HUES64 (cell line): ENCODE data around the gene VCX3B. TPM values are rescaled to one million over a fixed set of nuclear protein-coding genes. Genes with fewer than 3 reads are reported as not detected.
"Not testable (repeated sequence)": the region's sequence is repeated elsewhere in the genome, so short reads cannot be mapped to it uniquely, and the experiment has no call there.

Experiments used
- H3K27ac ChIP-seq: 2 replicates; pipeline ENCODE4 v1.7.0; 2013; ENCODE audit warnings: low read depth, low read length, inconsistent platforms
- H3K27me3 ChIP-seq: 2 replicates; pipeline ENCODE4 v1.6.1; 2013; ENCODE audit warnings: mild to moderate bottlenecking, low read length; ENCODE audit not compliant: insufficient read depth
- H3K36me3 ChIP-seq: 2 replicates; pipeline ENCODE4 v1.6.1; 2013; ENCODE audit warnings: mild to moderate bottlenecking, low read length; ENCODE audit not compliant: insufficient read depth
- H3K4me1 ChIP-seq: 2 replicates; pipeline ENCODE4 v1.6.1; 2013; ENCODE audit warnings: mild to moderate bottlenecking, low read length, moderate library complexity; ENCODE audit not compliant: insufficient read depth
- H3K4me3 ChIP-seq: 2 replicates; pipeline ENCODE4 v1.5.1; 2013; ENCODE audit warnings: mild to moderate bottlenecking, low read length, moderate library complexity
- H3K9ac ChIP-seq: 2 replicates; pipeline ENCODE4 v1.6.1; 2013; ENCODE audit warnings: mild to moderate bottlenecking, low read depth, low read length
- H3K9me3 ChIP-seq: 2 replicates; pipeline ENCODE4 v1.6.1; 2013; ENCODE audit warnings: low read depth, low read length; ENCODE audit not compliant: insufficient read depth
- WGBS: fragments of 150-250, 120-280 bp; methylation state at CpG from one replicate; pipeline ENCODE4 v1.1.7; 2013; ENCODE audit warnings: missing lambda C conversion rate; 5-methylcytosine and 5-hydroxymethylcytosine counted together
- polyA plus RNA-seq, 2 experiments: library from polyadenylated mRNA; stranded (reverse); fragments of 50-300 nt; gene quantifications; one replicate each; pipeline ENCODE4 v1.2.3, GENCODE V29; 2013

VCX3B gene
- not detected for polyA plus RNA-seq (2013, experiment 1 of 2)
- not detected for polyA plus RNA-seq (2013, experiment 2 of 2)

DNA sequence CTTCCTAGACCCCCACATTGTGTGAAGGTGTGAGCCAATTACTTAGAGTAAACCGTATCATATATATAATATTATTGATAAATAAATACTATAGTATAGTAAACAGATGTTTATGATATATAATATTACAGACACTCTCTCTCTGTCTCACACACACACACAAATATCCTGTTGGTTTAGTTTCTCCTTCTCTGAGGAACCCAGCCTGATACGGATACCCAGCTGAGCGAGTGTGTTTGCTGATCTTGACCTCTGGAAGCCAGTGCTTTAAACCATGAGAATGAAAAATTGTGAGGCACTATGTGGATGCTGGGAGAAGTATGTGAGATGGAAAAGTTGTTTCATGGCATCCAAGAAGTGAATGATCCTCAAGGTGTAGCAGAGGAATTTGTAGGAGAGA is at the start of gene VCX3B:
TSS of gene VCX3B (plus strand) at position 301 of the 400 bp plus-strand sequence. CDS start 621 bp downstream, outside the sequence.
- H3K9me3 ChIP-seq, H3K4me3 ChIP-seq, H3K4me1 ChIP-seq, H3K9ac ChIP-seq, H3K27ac ChIP-seq, H3K36me3 ChIP-seq, H3K27me3 ChIP-seq: not testable (repeated sequence)
- WGBS = no CpG with 5 or more reads among the region's 3 CpGs

DNA sequence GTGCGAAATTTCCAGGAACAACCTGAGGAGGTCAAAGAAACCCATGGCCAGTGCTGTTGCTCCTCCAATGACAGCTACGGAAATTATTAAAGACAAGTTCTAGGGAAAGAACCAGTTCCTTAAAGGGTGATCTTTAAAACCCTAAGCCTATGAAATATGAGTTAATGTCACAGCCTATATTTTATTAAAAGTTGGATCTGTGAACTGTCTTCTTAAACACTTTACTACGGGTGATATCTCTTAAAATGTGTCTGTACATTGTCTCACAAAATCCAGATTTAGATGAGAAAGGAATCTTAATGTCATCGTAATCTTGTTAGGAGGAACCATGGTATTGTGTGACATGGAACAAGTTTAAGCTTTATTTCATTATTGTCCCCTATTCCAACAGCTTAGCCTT is 46.3 kb upstream of the VCX3B start:
- H3K27me3 ChIP-seq = no peaks in the 10 kb centered on the region
- no peaks in the 10 kb centered on the region for H3K4me1 ChIP-seq
- H3K9me3 ChIP-seq = no peaks in the 10 kb centered on the region
- H3K36me3 ChIP-seq = no peaks in the 10 kb centered on the region
- H3K27ac ChIP-seq = no peak overlapping the region
- no peak overlapping the region for H3K4me3 ChIP-seq
- 84% methylated on average over 3 of the region's 4 CpGs for WGBS
- H3K9ac ChIP-seq = no peak overlapping the region

DNA sequence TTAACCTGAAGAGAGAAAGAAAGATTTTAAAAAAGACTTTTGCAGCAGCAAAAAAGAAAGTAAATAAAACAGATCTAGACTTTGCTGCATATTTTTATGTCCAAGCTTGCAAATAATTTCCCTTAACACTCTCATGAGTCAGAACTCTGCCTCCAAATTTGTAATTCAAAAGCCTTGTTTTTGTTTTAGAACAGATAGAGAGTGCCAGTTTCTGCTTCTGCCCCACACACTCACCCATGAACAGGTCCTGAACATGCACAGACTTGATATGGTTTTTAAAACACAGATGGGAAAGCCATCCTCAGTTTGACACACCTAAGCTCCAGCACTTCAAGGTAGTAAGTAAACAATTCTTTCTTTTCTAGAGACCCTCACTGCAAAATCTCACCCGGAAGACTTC is 39.7 kb upstream of the VCX3B start:
- Histone ChIP-seq H3K27ac (no peak overlapping the region), H3K27me3 (no peaks in the 10 kb centered on the region), H3K9ac (no peak overlapping the region), H3K4me1 (peaks cover 5% of the 10 kb centered on the region; the same call in 1 of the 2 replicates), H3K36me3 (no peaks in the 10 kb centered on the region), H3K9me3 (no peaks in the 10 kb centered on the region), H3K4me3 (no peak overlapping the region)
- no CpG with 5 or more reads among the region's 1 CpG for WGBS

DNA sequence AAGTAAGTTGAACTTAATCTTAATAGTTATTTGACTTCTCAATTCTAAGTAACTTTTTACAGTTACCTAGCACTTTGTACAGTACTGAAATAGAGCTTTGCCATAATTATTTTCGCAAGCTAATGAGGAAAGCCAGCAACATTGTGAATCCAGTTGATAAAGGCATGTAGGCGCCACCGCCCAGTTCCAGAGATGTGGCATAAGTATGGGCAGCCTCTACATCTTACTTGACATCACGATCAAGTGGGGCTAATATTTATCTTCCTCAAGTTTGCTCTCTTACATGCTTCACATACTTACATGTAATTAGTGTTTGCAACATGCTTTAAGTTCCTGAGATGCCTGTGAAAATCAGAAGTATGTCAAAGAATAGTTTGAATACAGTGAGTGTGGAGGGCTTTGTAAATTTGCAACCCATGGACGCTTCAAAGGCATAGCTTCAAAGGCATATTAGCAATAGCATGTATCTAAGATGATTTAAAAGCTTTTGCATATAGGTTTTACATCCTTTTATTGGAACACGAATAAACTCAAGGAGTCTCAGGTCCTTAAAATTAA is 34.9 kb upstream of the VCX3B start:
- Histone ChIP-seq H3K9ac (no peak overlapping the region), H3K9me3 (no peaks in the 10 kb centered on the region), H3K4me1 (peaks cover 3% of the 10 kb centered on the region; the same call in 1 of the 2 replicates), H3K36me3 (no peaks in the 10 kb centered on the region), H3K27ac (no peak overlapping the region), H3K27me3 (no peaks in the 10 kb centered on the region), H3K4me3 (no peak overlapping the region)
- 90% methylated on average over 6 of the region's 6 CpGs for WGBS

DNA sequence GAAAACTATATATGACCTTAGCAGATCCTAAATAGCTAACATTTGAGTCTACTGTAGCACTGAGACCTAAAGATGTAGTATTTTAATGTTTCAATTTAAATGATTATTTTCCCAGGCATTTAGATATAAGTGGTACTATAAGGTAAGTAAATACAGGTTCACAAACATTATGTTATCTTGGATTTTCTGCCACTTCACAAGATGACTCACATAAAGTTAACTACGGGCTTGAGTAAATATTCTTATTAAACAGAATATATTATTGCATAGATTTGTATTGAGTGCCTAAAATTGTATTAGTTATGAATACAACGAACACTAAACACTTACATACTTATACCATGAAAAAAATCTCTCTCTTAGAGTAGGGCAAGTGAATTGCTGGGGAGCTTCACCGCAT is 34.2 kb upstream of the VCX3B start:
- H3K27ac ChIP-seq = no peak overlapping the region
- WGBS = 100% methylated on average over 1 of the region's 3 CpGs
- no peak overlapping the region for H3K4me3 ChIP-seq
- H3K9me3 ChIP-seq = no peaks in the 10 kb centered on the region
- H3K36me3 ChIP-seq = no peaks in the 10 kb centered on the region
- H3K4me1 ChIP-seq = no peaks in the 10 kb centered on the region
- H3K9ac ChIP-seq = no peak overlapping the region
- no peaks in the 10 kb centered on the region for H3K27me3 ChIP-seq

DNA sequence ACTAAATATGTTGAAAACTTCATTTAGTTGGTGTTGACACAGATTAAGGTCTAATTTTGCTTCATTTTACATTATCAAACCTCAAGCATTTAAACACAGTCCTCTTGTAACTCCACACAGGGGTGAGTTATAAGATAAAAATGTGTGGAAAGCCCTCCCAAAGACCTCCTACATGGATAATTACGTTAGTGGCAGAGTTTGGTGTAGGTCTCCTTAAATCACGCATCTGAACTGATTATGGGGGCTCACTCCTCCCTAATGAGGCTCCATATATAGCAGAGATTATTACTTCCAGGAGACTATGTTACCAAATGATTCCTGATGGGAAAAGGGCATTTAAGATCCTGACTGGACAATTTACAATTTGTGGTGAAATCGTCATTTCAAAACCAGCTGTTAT is 32.2 kb upstream of the VCX3B start:
- Histone ChIP-seq H3K9ac (no peak overlapping the region), H3K4me1 (no peaks in the 10 kb centered on the region), H3K9me3 (no peaks in the 10 kb centered on the region), H3K4me3 (no peak overlapping the region), H3K36me3 (no peaks in the 10 kb centered on the region), H3K27ac (no peak overlapping the region), H3K27me3 (no peaks in the 10 kb centered on the region)
- WGBS = 100% methylated on average over 1 of the region's 3 CpGs

DNA sequence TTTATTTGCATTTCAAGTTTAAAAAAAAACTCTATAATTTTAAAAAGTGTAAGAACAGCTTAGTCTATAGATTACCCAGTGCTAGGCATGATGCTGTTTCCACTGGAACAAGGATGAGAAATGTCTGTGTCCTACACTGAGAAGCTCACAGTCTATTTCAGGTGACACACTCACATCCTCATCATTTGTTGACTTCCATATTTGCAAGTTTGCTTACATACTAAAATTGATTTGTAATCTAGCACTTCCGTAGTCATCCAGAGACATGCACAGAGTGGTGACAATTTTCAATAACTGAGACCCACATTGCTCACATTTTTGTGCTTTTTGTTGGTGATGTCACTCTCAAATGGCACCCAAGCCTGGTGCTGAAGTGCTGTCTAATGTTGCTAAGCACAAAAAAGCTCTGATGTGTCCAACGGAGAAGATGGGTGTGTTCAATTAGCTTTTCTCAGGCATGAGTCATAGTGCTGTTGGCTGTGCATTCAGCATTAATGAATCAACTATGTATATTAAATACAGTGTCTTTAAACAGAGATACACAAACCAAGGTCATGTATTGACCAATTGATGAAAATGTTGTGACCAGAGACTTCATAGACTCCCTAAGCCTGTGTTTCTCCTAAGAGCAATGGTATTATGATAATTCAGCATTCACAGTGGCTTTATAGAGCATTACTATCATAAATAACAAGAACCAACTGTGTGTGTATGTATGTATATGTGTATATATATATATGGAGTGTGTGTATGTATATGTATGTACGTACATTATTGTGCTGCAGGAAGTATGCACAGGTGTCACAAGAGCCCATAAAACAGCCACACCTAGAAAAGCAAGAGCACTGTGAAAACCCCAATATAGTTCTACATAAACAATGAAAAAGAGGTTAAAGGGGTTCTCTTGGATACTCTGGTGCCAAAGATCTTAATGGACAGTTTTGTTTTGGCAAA is 31.2 kb upstream of the VCX3B start:
- whole genome bisulfite sequencing = 86% methylated on average over 3 of the region's 3 CpGs

DNA sequence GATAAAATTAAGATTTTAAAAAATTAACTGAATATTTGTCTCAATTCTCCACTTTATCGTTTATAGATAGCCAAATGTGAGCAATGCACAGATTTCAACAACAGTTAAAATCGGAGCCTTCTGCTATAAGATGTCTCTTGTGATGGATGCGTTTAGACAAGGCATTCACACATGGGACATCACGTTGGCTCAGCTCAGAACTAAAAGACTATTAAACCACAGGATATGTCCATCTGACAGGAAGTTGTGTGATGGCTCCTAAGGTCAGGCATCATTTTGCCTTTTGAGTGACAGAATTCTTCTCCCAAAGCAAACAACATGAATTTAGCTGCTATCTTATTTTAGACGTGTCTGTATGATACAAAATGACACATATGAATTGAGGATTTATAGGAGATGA is 17.3 kb upstream of the VCX3B start:
- no peak overlapping the region for H3K9ac ChIP-seq
- H3K36me3 ChIP-seq = no peaks in the 10 kb centered on the region
- no peaks in the 10 kb centered on the region for H3K4me1 ChIP-seq
- no peaks in the 10 kb centered on the region for H3K9me3 ChIP-seq
- no peak overlapping the region for H3K4me3 ChIP-seq
- H3K27me3 ChIP-seq = no peaks in the 10 kb centered on the region
- no peak overlapping the region for H3K27ac ChIP-seq
- 100% methylated on average over 4 of the region's 5 CpGs for WGBS

More for the DNA sequence above, 31.2 kb upstream of the VCX3B start:
- H3K9me3 ChIP-seq = no peaks in the 10 kb centered on the region
- no peaks in the 10 kb centered on the region for H3K36me3 ChIP-seq
- H3K4me1 ChIP-seq = no peaks in the 10 kb centered on the region
- no peak overlapping the region for H3K9ac ChIP-seq
- H3K27me3 ChIP-seq = no peaks in the 10 kb centered on the region
- H3K4me3 ChIP-seq = no peak overlapping the region
- no peak overlapping the region for H3K27ac ChIP-seq

DNA sequence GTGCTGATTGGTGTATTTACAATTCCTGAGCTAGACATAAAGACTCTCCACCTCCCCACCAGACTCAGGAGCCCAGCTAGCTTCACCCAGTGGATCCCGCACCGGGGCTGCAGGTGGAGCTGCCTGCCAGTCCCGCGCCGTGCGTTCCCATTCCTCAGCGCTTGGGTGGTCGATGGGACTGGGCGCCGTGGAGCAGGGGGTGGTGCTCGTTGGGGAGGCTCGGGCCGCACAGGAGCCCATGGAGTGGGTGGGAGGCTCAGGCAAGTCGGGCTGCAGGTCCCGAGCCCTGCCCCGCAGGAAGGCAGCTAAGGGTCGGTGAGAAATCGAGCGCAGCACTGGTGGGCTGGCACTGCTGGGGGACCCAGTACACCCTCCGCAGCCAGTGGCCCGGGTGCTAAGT is 12.3 kb upstream of the VCX3B start:
- not testable (repeated sequence) for H3K9me3 ChIP-seq, H3K27me3 ChIP-seq, H3K4me3 ChIP-seq, H3K9ac ChIP-seq, H3K27ac ChIP-seq, H3K4me1 ChIP-seq, H3K36me3 ChIP-seq
- 93% methylated on average over 21 of the region's 21 CpGs for WGBS

DNA sequence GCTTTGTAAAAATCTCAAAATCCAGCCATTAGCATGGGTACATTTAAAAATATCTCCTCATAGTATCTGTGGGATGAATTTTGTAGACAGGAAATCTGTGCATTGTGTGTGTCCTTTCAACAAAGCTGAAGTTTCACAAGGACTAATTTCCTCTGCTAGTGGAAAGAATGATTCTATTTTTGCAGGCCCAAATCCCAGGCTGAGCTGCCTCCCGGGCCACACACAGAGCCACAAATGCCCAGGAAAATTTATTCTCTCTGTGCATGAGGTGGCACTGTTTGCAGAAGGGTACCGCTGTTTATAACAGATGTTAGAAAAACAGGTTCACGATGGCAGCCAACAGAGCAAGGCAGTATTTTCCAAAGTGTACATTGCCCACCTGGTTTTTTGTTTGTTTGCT is 11.0 kb upstream of the VCX3B start:
- H3K9ac ChIP-seq = no peak overlapping the region
- H3K36me3 ChIP-seq = no peaks in the 10 kb centered on the region
- H3K27me3 ChIP-seq = no peaks in the 10 kb centered on the region
- H3K4me3 ChIP-seq = no peak overlapping the region
- no peaks in the 10 kb centered on the region for H3K9me3 ChIP-seq
- no peaks in the 10 kb centered on the region for H3K4me1 ChIP-seq
- WGBS = 95% methylated on average over 3 of the region's 3 CpGs
- no peak overlapping the region for H3K27ac ChIP-seq

DNA sequence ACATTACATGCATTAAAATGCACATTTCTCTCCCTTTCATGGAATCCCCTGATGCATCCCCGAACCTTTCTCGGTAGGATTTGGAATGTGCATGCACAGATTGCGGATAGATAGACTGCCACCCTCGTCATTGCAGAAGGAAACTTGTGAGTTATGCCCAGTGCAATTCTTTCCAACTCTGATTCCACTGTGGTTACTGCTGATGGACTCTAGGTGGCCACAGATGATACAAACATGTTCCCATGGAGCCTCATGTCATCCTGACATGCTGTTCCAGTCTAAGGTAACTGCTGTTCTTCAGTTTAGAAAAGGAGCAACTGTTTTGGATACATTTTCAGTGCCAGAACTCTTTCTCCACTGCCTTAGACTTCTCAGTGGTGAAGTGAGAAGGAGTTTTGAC is 9.1 kb upstream of the VCX3B start:
- Histone ChIP-seq H3K27me3 (no peaks in the 10 kb centered on the region), H3K36me3 (no peaks in the 10 kb centered on the region), H3K27ac (no peak overlapping the region), H3K4me1 (no peaks in the 10 kb centered on the region), H3K9me3 (no peaks in the 10 kb centered on the region), H3K4me3 (no peak overlapping the region), H3K9ac (no peak overlapping the region)
- WGBS = 96% methylated on average over 4 of the region's 4 CpGs
